K562 (cell line): Measurements from ENCODE around the gene AFF1. TPM values are rescaled to one million over a fixed set of nuclear protein-coding genes. Genes with fewer than 3 reads are reported as not detected.

Experiments
- ATAC-seq: fragments of 200-7000 bp; cut with Tn5 transposase; 3 replicates; pipeline ENCODE4 v1.9.1; 2020; ENCODE audit warnings: moderate library complexity
- BruUV-seq: library from RNA; stranded (reverse); fragments of 400-500 nt; replicated peaks from 2 replicates; lab custom pipeline; 2021; lab: Mats Ljungman, UMichigan
- CTCF ChIA-PET: fragments of 300-600 bp; formaldehyde crosslinking; extraction: SDS; loops from one replicate; lab custom pipeline; 2021; ENCODE audit warnings: low intra/inter-chr PET ratio; lab: Yijun Ruan, JAX
- POLR2A ChIA-PET: fragments of 300-600, 350-650 bp; sonication (Branson Sonifier 250); formaldehyde crosslinking; extraction: SDS; loops from one replicate; lab custom pipeline; 2021; ENCODE audit warnings: antibody characterized with exemption, inconsistent platforms; lab: Yijun Ruan, JAX
- DNase-seq, 4 experiments: peaks; one replicate each; pipeline versions ENCODE4 v3.0.0 to v3.0.0-alpha.2; 2011 to 2018; ENCODE audit warnings: low spot score in 3 of 4, mixed read lengths in 3 of 4; ENCODE audit errors: extremely low read depth in 1 of 4
- FAIRE-seq: peaks from 2 replicates; lab custom pipeline; 2011; peaks lifted over from hg19 to GRCh38; lab: Jason Lieb, UNC
- H2AFZ ChIP-seq: 2 replicates; pipeline ENCODE4 v1.6.0; 2011; ENCODE audit warnings: low read depth, low read length, control low read depth, inconsistent platforms
- H3K27ac ChIP-seq: fragments of 200-600 bp; 3 replicates; pipeline ENCODE4 v1.8.0; 2011; ENCODE audit warnings: low read depth, mild to moderate bottlenecking, control low read depth, inconsistent platforms, low read length, moderate library complexity, mixed read lengths; ENCODE audit errors: extremely low read depth
- H3K27me3 ChIP-seq, 2 experiments: fragments of 300-600 bp in 1 of 2; 2 replicates in 1 of 2; 3 replicates in 1 of 2; pipeline versions ENCODE4 v1.6.0 to v1.8.0; 2011; ENCODE audit warnings: inconsistent platforms in 2 of 2, low read length in 2 of 2, mild to moderate bottlenecking in 1 of 2, mixed read lengths in 1 of 2, moderate library complexity in 1 of 2; ENCODE audit not compliant: control insufficient read depth in 2 of 2, insufficient read depth in 2 of 2
- H3K36me3 ChIP-seq: fragments of 300-600 bp; 3 replicates; pipeline ENCODE4 v1.8.0; 2011; ENCODE audit warnings: mild to moderate bottlenecking, low read length, inconsistent platforms; ENCODE audit not compliant: control insufficient read depth, insufficient read depth
- H3K4me1 ChIP-seq, 2 experiments: fragments of 200-600 bp in 1 of 2; replicated peaks in 1 of 2; 2 replicates in 1 of 2; 3 replicates in 1 of 2; pipeline versions ENCODE4 v1.5.1 to v1.8.0; 2011; ENCODE audit warnings: inconsistent platforms in 2 of 2, low read length in 2 of 2, mild to moderate bottlenecking in 1 of 2, mixed read lengths in 1 of 2, moderate library complexity in 1 of 2; ENCODE audit not compliant: control insufficient read depth in 2 of 2, insufficient read depth in 2 of 2
- H3K4me2 ChIP-seq: 2 replicates; pipeline ENCODE4 v1.6.1; 2011; ENCODE audit warnings: low read length, control low read depth, inconsistent platforms, mixed read lengths; ENCODE audit not compliant: insufficient read depth
- H3K4me3 ChIP-seq: fragments of 200-600 bp; sonication (generic), shearing (Covaris generic); 2 replicates; pipeline ENCODE4 v1.5.1; 2016; ENCODE audit warnings: control low read depth, inconsistent platforms
- H3K79me2 ChIP-seq: fragments of 200-600 bp; 3 replicates; pipeline ENCODE4 v1.8.0; 2011; ENCODE audit warnings: low read length, inconsistent platforms; ENCODE audit not compliant: control insufficient read depth, insufficient read depth
- H3K9ac ChIP-seq, 2 experiments: 2 replicates each; pipeline versions ENCODE4 v1.6.0 to v1.6.1; 2011; ENCODE audit warnings: low read depth in 2 of 2, low read length in 2 of 2, control low read depth in 1 of 2, inconsistent platforms in 1 of 2, mild to moderate bottlenecking in 1 of 2, mixed read lengths in 1 of 2; ENCODE audit not compliant: insufficient read depth in 1 of 2
- H3K9me1 ChIP-seq: one replicate; pipeline ENCODE4 v1.6.0; 2011; ENCODE audit warnings: inconsistent platforms, mild to moderate bottlenecking, low read length, moderate library complexity; ENCODE audit not compliant: control insufficient read depth, insufficient read depth
- H3K9me3 ChIP-seq: replicated peaks from 2 replicates; pipeline ENCODE4 v1.5.1; 2011; ENCODE audit warnings: low read depth, low read length, inconsistent platforms; ENCODE audit not compliant: control insufficient read depth, insufficient read depth
- H4K20me1 ChIP-seq: replicated peaks from 2 replicates; pipeline ENCODE4 v1.6.1; 2011; ENCODE audit warnings: low read length, inconsistent platforms, mixed read lengths; ENCODE audit not compliant: control insufficient read depth, insufficient read depth
- BCOR ChIP-seq: fragments of 450-650 bp; IDR thresholded peaks from 2 replicates; pipeline ENCODE4 v1.6.1; 2016
- EGR1 ChIP-seq: fragments of 450-650 bp; conservative IDR thresholded peaks from 2 replicates; pipeline ENCODE4 v1.6.1; 2017; ENCODE audit warnings: mild to moderate bottlenecking
- NFE2L1 ChIP-seq: fragments of 450-650 bp; IDR thresholded peaks from 2 replicates; pipeline ENCODE4 v1.6.1; 2016; ENCODE audit warnings: missing genetic modification characterization, low read depth, mild to moderate bottlenecking, missing compliant biosample characterization, moderate library complexity, borderline replicate concordance
- RFX1 ChIP-seq: fragments of 450-650 bp; IDR thresholded peaks from 2 replicates; pipeline ENCODE4 v1.6.1; 2016; ENCODE audit warnings: mild to moderate bottlenecking, moderate library complexity
- SIN3A ChIP-seq, 2 experiments: fragments of 150-350 bp in 1 of 2; IDR thresholded peaks; 2 replicates each; pipeline ENCODE4 v1.6.1; 2011 to 2016; ENCODE audit warnings: borderline replicate concordance in 2 of 2, low read depth in 2 of 2, low read length in 2 of 2, mild to moderate bottlenecking in 2 of 2, moderate library complexity in 2 of 2; ENCODE audit not compliant: control insufficient read depth in 1 of 2
- TOE1 ChIP-seq, 2 experiments: fragments of 450-650 bp in 1 of 2; sonication (generic) in 1 of 2; formaldehyde crosslinking in 1 of 2; IDR thresholded peaks; 2 replicates each; pipeline versions ENCODE4 v1.7.1 to v1.8.0; 2016 to 2022; ENCODE audit warnings: borderline replicate concordance in 2 of 2, mild to moderate bottlenecking in 2 of 2, antibody characterized with exemption in 1 of 2, inconsistent platforms in 1 of 2, low read depth in 1 of 2, missing genetic modification reagents in 1 of 2, moderate library complexity in 1 of 2
- WGBS: fragments of 100-300 bp; shearing (Covaris generic); methylation state at CpG from one replicate; pipeline ENCODE4 v1.1.6; 2016; ENCODE audit warnings: low coverage, mixed read lengths; ENCODE audit not compliant: insufficient coverage; ENCODE audit errors: missing lambda C conversion rate; 5-methylcytosine and 5-hydroxymethylcytosine counted together
- in situ Hi-C: fragments of 300-500 bp; cut with MboI; formaldehyde crosslinking; loops from 4 replicates; pipeline ENCODE4 v1.15.0; 2018; ENCODE audit warnings: inconsistent platforms, mixed read lengths
- intact Hi-C: fragments of 100-400 bp; cut with micrococcal nuclease; formaldehyde crosslinking; loops from 2 replicates; pipeline ENCODE4 v1.14.2; 2022
- polyA plus RNA-seq, 8 experiments: library from polyadenylated mRNA; depleted of rRNA in 4 of 8; stranded (reverse) in 5 of 8; unstranded in 3 of 8; fragments of >200 nt; fragmentation: Nextera tagmentation in 2 of 8; fragmentation: Illumina TruSeq in 1 of 8; extraction: Ambion mirVana in 2 of 8; extraction: Trizol in 1 of 8; gene quantifications; 2 replicates each; pipeline versions ENCODE4 v1.2.1 to v1.2.3, GENCODE V29; 2011 to 2014; ENCODE audit warnings: inconsistent platforms in 1 of 8, missing spikeins in 1 of 8
- total RNA-seq, 7 experiments: library from RNA; depleted of rRNA in 6 of 7; stranded (reverse); fragments of >200 nt in 6 of 7; fragmentation: Illumina TruSeq in 2 of 7; extraction: Trizol in 2 of 7; gene quantifications; 2 replicates each; pipeline versions ENCODE4 v1.2.1 to v1.2.3, GENCODE V29; 2011 to 2021; ENCODE audit warnings: low replicate concordance in 1 of 7
- TF ChIP-seq, protein P1 (sequence below), 2 experiments: fragments of 450-650 bp; formaldehyde crosslinking in 1 of 2; IDR thresholded peaks; 2 replicates each; pipeline versions ENCODE4 v1.4.0 to v1.6.1; 2014 to 2020; ENCODE audit warnings: mild to moderate bottlenecking in 2 of 2, borderline replicate concordance in 1 of 2, low read depth in 1 of 2
- TF ChIP-seq, protein P2 (sequence below): fragments of 250-450 bp; sonication (Bioruptor Pico); IDR thresholded peaks from 2 replicates; pipeline ENCODE4 v1.5.0; 2021
- TF ChIP-seq, protein P3 (sequence below): sonication (generic); IDR thresholded peaks from 2 replicates; pipeline ENCODE4 v1.6.1; 2016

The AFF1 gene
- total and polyA plus RNA-seq, 9 of the 15 experiments (the other 6 are each of a cell fraction or from before 2014, with no cell fraction given) = 4.1 to 47.5 (median 17.2) TPM

DNA sequence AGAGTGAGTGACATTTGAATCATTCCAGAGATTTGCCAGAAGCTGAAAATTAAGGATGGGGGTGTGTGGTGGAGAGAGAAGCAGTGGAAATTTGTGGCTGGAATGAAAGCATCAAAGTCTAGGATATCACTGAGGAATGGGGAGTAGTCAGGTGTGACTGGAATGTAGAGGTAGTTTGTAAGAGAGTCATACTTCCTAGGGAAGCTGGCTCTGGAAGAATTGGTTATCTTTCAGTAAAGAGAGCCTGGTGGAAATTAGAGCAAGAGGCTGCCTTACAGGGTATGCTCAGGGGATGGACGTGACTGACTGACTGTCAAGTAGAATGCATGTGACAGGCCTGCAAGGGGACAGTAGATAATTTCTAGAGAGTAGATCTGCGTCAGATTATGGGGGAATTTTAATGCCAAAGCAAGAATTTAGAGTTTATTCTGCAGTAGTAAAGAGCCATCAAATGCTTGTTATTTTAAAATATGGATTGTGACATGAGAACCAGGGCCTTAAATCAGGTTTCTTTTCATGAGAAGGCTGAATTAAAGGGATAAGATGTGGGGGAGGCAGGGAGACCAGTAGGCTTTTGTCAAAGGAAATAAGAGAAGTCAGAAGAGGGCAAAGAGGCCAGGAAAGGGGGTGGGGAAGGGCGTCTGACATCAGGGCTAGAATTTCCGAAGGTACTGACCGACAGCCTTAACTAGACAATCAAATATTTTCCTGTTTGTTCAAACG lies 109.9 kb downstream of the AFF1 start:
- Histone ChIP-seq H3K36me3 (peaks cover 36% of the 10 kb centered on the region; the same call in 2 of the 3 replicates), H3K4me3 (no peak overlapping the region), H3K9me3 (no peaks in the 10 kb centered on the region), H3K79me2 (peaks cover 98% of the 10 kb centered on the region), H4K20me1 (peaks cover 13% of the 10 kb centered on the region; the same call in 1 of the 2 replicates), H3K27me3 (no peaks in the 10 kb centered on the region), H3K9ac (peak overlapping the region in 1 of 2 experiments; percentile 10; a peak in 1 of 4 replicates), H2AFZ (no peak overlapping the region), H3K4me2 (peak overlapping the region; percentile 52), H3K4me1 (peaks cover 9 to 31% of the 10 kb centered on the region in 2 experiments; a peak in 4 of 5 replicates), H3K27ac (no peak overlapping the region), H3K9me1 (no peaks in the 10 kb centered on the region)
- ATAC-seq = peak; percentile 71
- in situ Hi-C loops = no loop called here
- WGBS = under 1% methylated on average over 6 of the region's 6 CpGs
- DNase-seq = peak in 2 of 4 experiments; percentile 43 to 60
- intact Hi-C loops = no loop called here
- ChIA-PET POLR2A (interaction anchor here (0.7 kb wide), 1 partner anchor 10 kb away, joined by 4 read pairs; no protein-coding TSS in a partner anchor), CTCF (no interaction called here)
- BruUV-seq = no TSS peak
- FAIRE-seq = peak; percentile 52
- TF ChIP-seq, protein P1, sequence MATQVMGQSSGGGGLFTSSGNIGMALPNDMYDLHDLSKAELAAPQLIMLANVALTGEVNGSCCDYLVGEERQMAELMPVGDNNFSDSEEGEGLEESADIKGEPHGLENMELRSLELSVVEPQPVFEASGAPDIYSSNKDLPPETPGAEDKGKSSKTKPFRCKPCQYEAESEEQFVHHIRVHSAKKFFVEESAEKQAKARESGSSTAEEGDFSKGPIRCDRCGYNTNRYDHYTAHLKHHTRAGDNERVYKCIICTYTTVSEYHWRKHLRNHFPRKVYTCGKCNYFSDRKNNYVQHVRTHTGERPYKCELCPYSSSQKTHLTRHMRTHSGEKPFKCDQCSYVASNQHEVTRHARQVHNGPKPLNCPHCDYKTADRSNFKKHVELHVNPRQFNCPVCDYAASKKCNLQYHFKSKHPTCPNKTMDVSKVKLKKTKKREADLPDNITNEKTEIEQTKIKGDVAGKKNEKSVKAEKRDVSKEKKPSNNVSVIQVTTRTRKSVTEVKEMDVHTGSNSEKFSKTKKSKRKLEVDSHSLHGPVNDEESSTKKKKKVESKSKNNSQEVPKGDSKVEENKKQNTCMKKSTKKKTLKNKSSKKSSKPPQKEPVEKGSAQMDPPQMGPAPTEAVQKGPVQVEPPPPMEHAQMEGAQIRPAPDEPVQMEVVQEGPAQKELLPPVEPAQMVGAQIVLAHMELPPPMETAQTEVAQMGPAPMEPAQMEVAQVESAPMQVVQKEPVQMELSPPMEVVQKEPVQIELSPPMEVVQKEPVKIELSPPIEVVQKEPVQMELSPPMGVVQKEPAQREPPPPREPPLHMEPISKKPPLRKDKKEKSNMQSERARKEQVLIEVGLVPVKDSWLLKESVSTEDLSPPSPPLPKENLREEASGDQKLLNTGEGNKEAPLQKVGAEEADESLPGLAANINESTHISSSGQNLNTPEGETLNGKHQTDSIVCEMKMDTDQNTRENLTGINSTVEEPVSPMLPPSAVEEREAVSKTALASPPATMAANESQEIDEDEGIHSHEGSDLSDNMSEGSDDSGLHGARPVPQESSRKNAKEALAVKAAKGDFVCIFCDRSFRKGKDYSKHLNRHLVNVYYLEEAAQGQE (IDR thresholded peaks at IDR 0.05; ENCODE audit: borderline replicate concordance) = no peak
- TF ChIP-seq, protein P1 (CRISPR knock-in tag; IDR thresholded peaks at IDR 0.05; ENCODE audit: low read depth) = no peak
- TF ChIP-seq, protein P2, sequence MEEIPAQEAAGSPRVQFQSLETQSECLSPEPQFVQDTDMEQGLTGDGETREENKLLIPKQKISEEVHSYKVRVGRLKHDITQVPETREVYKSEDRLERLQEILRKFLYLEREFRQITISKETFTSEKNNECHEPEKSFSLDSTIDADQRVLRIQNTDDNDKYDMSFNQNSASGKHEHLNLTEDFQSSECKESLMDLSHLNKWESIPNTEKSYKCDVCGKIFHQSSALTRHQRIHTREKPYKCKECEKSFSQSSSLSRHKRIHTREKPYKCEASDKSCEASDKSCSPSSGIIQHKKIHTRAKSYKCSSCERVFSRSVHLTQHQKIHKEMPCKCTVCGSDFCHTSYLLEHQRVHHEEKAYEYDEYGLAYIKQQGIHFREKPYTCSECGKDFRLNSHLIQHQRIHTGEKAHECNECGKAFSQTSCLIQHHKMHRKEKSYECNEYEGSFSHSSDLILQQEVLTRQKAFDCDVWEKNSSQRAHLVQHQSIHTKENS (CRISPR knock-in tag) = no peak
- TF ChIP-seq, protein P3, sequence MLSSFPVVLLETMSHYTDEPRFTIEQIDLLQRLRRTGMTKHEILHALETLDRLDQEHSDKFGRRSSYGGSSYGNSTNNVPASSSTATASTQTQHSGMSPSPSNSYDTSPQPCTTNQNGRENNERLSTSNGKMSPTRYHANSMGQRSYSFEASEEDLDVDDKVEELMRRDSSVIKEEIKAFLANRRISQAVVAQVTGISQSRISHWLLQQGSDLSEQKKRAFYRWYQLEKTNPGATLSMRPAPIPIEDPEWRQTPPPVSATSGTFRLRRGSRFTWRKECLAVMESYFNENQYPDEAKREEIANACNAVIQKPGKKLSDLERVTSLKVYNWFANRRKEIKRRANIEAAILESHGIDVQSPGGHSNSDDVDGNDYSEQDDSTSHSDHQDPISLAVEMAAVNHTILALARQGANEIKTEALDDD = 0 out of 2 replicates have a peak, but pooled peaks have one; percentile 11
- TF ChIP-seq BCOR (0 out of 2 replicates have a peak, but pooled peaks have one; percentile 30), EGR1 (0 out of 2 replicates have a peak, but pooled peaks have one; percentile 5), NFE2L1 (tag) (no peak), RFX1 (no peak), SIN3A (IDR thresholded peaks at IDR 0.05; ENCODE audit: borderline replicate concordance in 2 of 2, control insufficient read depth in 1 of 2, low read depth in 2 of 2, low read length in 2 of 2) (no peak), TOE1 (IDR thresholded peaks at IDR 0.05; ENCODE audit: borderline replicate concordance) (0 out of 2 replicates have a peak, but pooled peaks have one; percentile 45), TOE1 (CRISPR knock-in tag; IDR thresholded peaks at IDR 0.05; ENCODE audit: borderline replicate concordance, low read depth) (no peak)
